ENCODE data around the gene CDYL2. TPM values are rescaled to one million over a fixed set of nuclear protein-coding genes. Genes with fewer than 3 reads are reported as not detected.

CDYL2 gene
- polyA plus RNA-seq, 1 donor from 2014 or later, result 2.6 TPM

DNA sequence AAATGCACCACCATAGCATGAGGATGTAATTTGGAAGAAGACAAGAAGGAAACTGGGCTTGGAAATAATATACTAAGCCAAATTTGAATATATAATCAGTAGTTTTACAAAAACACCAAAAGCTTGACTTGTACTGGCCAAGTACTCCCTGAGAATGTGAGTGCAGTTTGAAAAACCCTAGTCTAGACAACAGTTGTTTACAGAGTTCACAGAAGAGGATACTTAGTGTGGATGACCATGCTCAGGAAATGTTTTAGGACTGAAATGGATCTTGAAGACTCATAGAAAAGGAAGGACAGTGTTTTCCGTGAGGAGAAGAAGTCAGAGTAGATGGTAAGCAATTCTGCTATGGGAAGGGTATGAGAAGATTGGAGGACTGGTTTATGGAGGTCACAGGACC is 1.9 kb upstream of the CDYL2 start:
- no peaks in the 10 kb centered on the region for H4K20me1 ChIP-seq (ENCODE audit: insufficient read depth)
- no peaks in the 10 kb centered on the region for H3K9me3 ChIP-seq (ENCODE audit: low read length)
- no peaks in the 10 kb centered on the region for H3K9me2 ChIP-seq (ENCODE audit: insufficient read depth, low read length)
- no peaks in the 10 kb centered on the region for H3K36me3 ChIP-seq (ENCODE audit: insufficient read depth, low read length)
- no peak overlapping the region for H3K4me3 ChIP-seq (ENCODE audit: low read length)
- TF ChIP-seq TAF1 (IDR thresholded peaks at IDR 0.05; ENCODE audit: low read depth) (no peak), EZH2 (IDR thresholded peaks at IDR 0.05; ENCODE audit: borderline replicate concordance, insufficient read depth, low read length, poor library complexity, severe bottlenecking) (no peak), EP300 (conservative IDR thresholded peaks at IDR 0.05; ENCODE audit: poor library complexity, severe bottlenecking) (no peak), MXI1 (conservative IDR thresholded peaks at IDR 0.05; ENCODE audit: poor library complexity, severe bottlenecking) (no peak), POLR2AphosphoS5 (IDR thresholded peaks at IDR 0.05) (no peak), SMC3 (conservative IDR thresholded peaks at IDR 0.05; ENCODE audit: poor library complexity) (no peak), RAD21 (conservative IDR thresholded peaks at IDR 0.05) (no peak)
- TF ChIP-seq, protein P1, sequence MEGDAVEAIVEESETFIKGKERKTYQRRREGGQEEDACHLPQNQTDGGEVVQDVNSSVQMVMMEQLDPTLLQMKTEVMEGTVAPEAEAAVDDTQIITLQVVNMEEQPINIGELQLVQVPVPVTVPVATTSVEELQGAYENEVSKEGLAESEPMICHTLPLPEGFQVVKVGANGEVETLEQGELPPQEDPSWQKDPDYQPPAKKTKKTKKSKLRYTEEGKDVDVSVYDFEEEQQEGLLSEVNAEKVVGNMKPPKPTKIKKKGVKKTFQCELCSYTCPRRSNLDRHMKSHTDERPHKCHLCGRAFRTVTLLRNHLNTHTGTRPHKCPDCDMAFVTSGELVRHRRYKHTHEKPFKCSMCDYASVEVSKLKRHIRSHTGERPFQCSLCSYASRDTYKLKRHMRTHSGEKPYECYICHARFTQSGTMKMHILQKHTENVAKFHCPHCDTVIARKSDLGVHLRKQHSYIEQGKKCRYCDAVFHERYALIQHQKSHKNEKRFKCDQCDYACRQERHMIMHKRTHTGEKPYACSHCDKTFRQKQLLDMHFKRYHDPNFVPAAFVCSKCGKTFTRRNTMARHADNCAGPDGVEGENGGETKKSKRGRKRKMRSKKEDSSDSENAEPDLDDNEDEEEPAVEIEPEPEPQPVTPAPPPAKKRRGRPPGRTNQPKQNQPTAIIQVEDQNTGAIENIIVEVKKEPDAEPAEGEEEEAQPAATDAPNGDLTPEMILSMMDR (IDR thresholded peaks at IDR 0.05; ENCODE audit: poor library complexity, severe bottlenecking), result no peak
- TF ChIP-seq, protein P2, sequence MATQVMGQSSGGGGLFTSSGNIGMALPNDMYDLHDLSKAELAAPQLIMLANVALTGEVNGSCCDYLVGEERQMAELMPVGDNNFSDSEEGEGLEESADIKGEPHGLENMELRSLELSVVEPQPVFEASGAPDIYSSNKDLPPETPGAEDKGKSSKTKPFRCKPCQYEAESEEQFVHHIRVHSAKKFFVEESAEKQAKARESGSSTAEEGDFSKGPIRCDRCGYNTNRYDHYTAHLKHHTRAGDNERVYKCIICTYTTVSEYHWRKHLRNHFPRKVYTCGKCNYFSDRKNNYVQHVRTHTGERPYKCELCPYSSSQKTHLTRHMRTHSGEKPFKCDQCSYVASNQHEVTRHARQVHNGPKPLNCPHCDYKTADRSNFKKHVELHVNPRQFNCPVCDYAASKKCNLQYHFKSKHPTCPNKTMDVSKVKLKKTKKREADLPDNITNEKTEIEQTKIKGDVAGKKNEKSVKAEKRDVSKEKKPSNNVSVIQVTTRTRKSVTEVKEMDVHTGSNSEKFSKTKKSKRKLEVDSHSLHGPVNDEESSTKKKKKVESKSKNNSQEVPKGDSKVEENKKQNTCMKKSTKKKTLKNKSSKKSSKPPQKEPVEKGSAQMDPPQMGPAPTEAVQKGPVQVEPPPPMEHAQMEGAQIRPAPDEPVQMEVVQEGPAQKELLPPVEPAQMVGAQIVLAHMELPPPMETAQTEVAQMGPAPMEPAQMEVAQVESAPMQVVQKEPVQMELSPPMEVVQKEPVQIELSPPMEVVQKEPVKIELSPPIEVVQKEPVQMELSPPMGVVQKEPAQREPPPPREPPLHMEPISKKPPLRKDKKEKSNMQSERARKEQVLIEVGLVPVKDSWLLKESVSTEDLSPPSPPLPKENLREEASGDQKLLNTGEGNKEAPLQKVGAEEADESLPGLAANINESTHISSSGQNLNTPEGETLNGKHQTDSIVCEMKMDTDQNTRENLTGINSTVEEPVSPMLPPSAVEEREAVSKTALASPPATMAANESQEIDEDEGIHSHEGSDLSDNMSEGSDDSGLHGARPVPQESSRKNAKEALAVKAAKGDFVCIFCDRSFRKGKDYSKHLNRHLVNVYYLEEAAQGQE (IDR thresholded peaks at IDR 0.05; ENCODE audit: borderline replicate concordance), result no peak
- H3K79me2 ChIP-seq (replicated peaks; ENCODE audit: insufficient read depth, low read length), result no peaks in the 10 kb centered on the region
- H3K27me3 ChIP-seq (ENCODE audit: insufficient read depth, low read depth, low read length), result peaks cover 5% of the 10 kb centered on the region
- H3K4me2 ChIP-seq (ENCODE audit: low read length), result no peak overlapping the region
- no peaks in the 10 kb centered on the region for H3F3A ChIP-seq (ENCODE audit: insufficient read depth, low read length, poor library complexity, severe bottlenecking)
- H3K27ac ChIP-seq (ENCODE audit: low read length), result no peak overlapping the region
- no peak overlapping the region for H3K9ac ChIP-seq (ENCODE audit: low read length)
- H2AFZ ChIP-seq (ENCODE audit: low read depth, low read length), result no peak overlapping the region

DNA sequence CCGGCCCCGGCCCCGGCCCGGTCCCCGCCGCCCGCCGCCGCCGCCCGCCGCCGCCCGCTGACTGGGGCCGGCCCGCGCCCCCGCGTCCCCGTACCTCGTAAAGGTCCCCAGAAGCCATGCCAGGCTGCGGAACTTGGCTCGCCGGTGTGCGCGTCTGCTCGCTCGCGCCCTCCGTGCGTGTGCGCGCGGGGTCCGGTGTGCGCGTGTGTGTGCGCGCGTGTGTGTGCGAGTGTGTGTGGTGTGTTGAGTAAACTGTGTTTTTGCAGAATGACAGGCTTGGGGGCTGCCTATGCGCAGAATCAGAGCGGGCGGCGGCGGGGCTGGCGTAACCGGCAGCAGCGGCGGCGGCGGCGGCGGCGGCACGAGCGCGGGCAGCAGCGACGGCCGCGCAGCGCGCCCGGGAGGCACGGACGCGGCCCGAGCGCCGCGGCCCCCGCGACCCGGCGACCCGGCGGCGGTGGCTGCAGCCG is 307 bp downstream of the CDYL2 start:
- Histone ChIP-seq H3K79me2 (replicated peaks; ENCODE audit: insufficient read depth, low read length) (no peaks in the 10 kb centered on the region), H3K27ac (ENCODE audit: low read length) (no peak overlapping the region), H3K4me3 (ENCODE audit: low read length) (peak overlapping the region; percentile 67), H3K27me3 (ENCODE audit: insufficient read depth, low read depth, low read length) (peaks cover 5% of the 10 kb centered on the region), H3K36me3 (ENCODE audit: insufficient read depth, low read length) (no peaks in the 10 kb centered on the region), H3K9me2 (ENCODE audit: insufficient read depth, low read length) (no peaks in the 10 kb centered on the region), H3F3A (ENCODE audit: insufficient read depth, low read length, poor library complexity, severe bottlenecking) (no peaks in the 10 kb centered on the region), H3K9me3 (ENCODE audit: low read length) (no peaks in the 10 kb centered on the region), H4K20me1 (ENCODE audit: insufficient read depth) (no peaks in the 10 kb centered on the region), H2AFZ (ENCODE audit: low read depth, low read length) (no peak overlapping the region), H3K9ac (ENCODE audit: low read length) (peak overlapping the region; percentile 39), H3K4me2 (ENCODE audit: low read length) (no peak overlapping the region)
- TF ChIP-seq MXI1 (conservative IDR thresholded peaks at IDR 0.05; ENCODE audit: poor library complexity, severe bottlenecking) (peak; percentile 42), TAF1 (IDR thresholded peaks at IDR 0.05; ENCODE audit: low read depth) (no peak), EZH2 (IDR thresholded peaks at IDR 0.05; ENCODE audit: borderline replicate concordance, insufficient read depth, low read length, poor library complexity, severe bottlenecking) (no peak), RAD21 (conservative IDR thresholded peaks at IDR 0.05) (peak; percentile 29), POLR2AphosphoS5 (IDR thresholded peaks at IDR 0.05) (peak; percentile 55), EP300 (conservative IDR thresholded peaks at IDR 0.05; ENCODE audit: poor library complexity, severe bottlenecking) (no peak)
